IMR-90 (cell line): ENCODE results near the gene WNK1. TPM values are rescaled to one million over a fixed set of nuclear protein-coding genes. Genes with fewer than 3 reads are reported as not detected.

Experiments used
- ATAC-seq: fragments of 200-7000 bp; cut with Tn5 transposase; 2 replicates; pipeline ENCODE4 v1.9.1; 2020; ENCODE audit warnings: low read depth, mild to moderate bottlenecking, moderate library complexity
- BruUV-seq: library from RNA; stranded (reverse); fragments of 400-500 nt; replicated peaks from 2 replicates; lab custom pipeline; 2021; lab: Mats Ljungman, UMichigan
- CTCF ChIA-PET: fragments of 300-600 bp; formaldehyde crosslinking; extraction: SDS; loops from one replicate; lab custom pipeline; 2021; ENCODE audit warnings: antibody characterized with exemption; lab: Yijun Ruan, JAX
- POLR2A ChIA-PET: fragments of 300-600 bp; sonication (Branson Sonifier 250); formaldehyde crosslinking; loops from one replicate; lab custom pipeline; 2022; ENCODE audit warnings: antibody characterized with exemption; ENCODE audit not compliant: unreplicated experiment; lab: Charles Lee
- DNase-seq: peaks from one replicate; pipeline ENCODE4 v3.0.0; 2013
- H2AFZ ChIP-seq: replicated peaks from 2 replicates; pipeline ENCODE3; 2013; ENCODE audit warnings: low read length, mild to moderate bottlenecking; ENCODE audit not compliant: poor library complexity
- H2AK5ac ChIP-seq: 2 replicates; pipeline ENCODE4 v1.6.1; 2013; ENCODE audit warnings: low read depth, low read length, inconsistent platforms
- H2AK9ac ChIP-seq: replicated peaks from 2 replicates; pipeline ENCODE3; 2013; ENCODE audit warnings: mild to moderate bottlenecking, low read depth, low read length, moderate library complexity; ENCODE audit not compliant: poor library complexity
- H2BK120ac ChIP-seq: 2 replicates; pipeline ENCODE4 v1.6.1; 2013; ENCODE audit warnings: low read depth, low read length, inconsistent platforms
- H2BK15ac ChIP-seq: 3 replicates; pipeline ENCODE4 v1.6.1; 2013; ENCODE audit warnings: low read depth, low read length, inconsistent platforms
- H2BK20ac ChIP-seq: 2 replicates; pipeline ENCODE4 v1.6.1; 2013; ENCODE audit warnings: low read depth, mild to moderate bottlenecking, inconsistent platforms, low read length, moderate library complexity
- H2BK5ac ChIP-seq: 2 replicates; pipeline ENCODE4 v1.6.1; 2013; ENCODE audit warnings: mild to moderate bottlenecking, low read depth, low read length, inconsistent platforms; ENCODE audit not compliant: poor library complexity, severe bottlenecking
- H3K14ac ChIP-seq: replicated peaks from 2 replicates; pipeline ENCODE4 v1.6.1; 2013; ENCODE audit warnings: low read depth, low read length, inconsistent platforms
- H3K18ac ChIP-seq: 2 replicates; pipeline ENCODE4 v1.6.1; 2013; ENCODE audit warnings: low read depth, low read length, control low read depth
- H3K23ac ChIP-seq: 2 replicates; pipeline ENCODE4 v1.6.1; 2013; ENCODE audit warnings: low read depth, low read length, inconsistent platforms
- H3K27ac ChIP-seq: 2 replicates; pipeline ENCODE4 v1.5.1; 2013; ENCODE audit warnings: mild to moderate bottlenecking, control low read depth, low read length; ENCODE audit not compliant: insufficient read depth
- H3K27me3 ChIP-seq: 2 replicates; pipeline ENCODE4 v1.6.1; 2013; ENCODE audit warnings: low read length; ENCODE audit not compliant: control insufficient read depth, insufficient read depth
- H3K36me3 ChIP-seq: 2 replicates; pipeline ENCODE4 v1.6.1; 2013; ENCODE audit warnings: low read length, mixed read lengths; ENCODE audit not compliant: control insufficient read depth, insufficient read depth
- H3K4ac ChIP-seq: 2 replicates; pipeline ENCODE4 v1.6.1; 2013; ENCODE audit warnings: low read depth, low read length, inconsistent platforms
- H3K4me1 ChIP-seq: 2 replicates; pipeline ENCODE4 v1.6.1; 2013; ENCODE audit warnings: low read length, mixed read lengths; ENCODE audit not compliant: control insufficient read depth, insufficient read depth
- H3K4me2 ChIP-seq: 2 replicates; pipeline ENCODE4 v1.6.1; 2013; ENCODE audit warnings: low read depth, mild to moderate bottlenecking, control low read depth, low read length, moderate library complexity
- H3K4me3 ChIP-seq: 2 replicates; pipeline ENCODE4 v1.5.1; 2013; ENCODE audit warnings: low read depth, mild to moderate bottlenecking, control low read depth, low read length, moderate library complexity; ENCODE audit not compliant: insufficient read depth
- H3K56ac ChIP-seq: 2 replicates; pipeline ENCODE4 v1.6.1; 2013; ENCODE audit warnings: low read length, inconsistent platforms; ENCODE audit not compliant: insufficient read depth; ENCODE audit errors: extremely low read depth
- H3K79me1 ChIP-seq, 2 experiments: 2 replicates each; pipeline ENCODE4 v1.6.1; 2013; ENCODE audit warnings: low read length in 2 of 2, inconsistent platforms in 1 of 2, low read depth in 1 of 2
- H3K9ac ChIP-seq: 2 replicates; pipeline ENCODE4 v1.6.1; 2013; ENCODE audit warnings: low read depth, low read length, control low read depth
- H3K9me1 ChIP-seq: 2 replicates; pipeline ENCODE4 v1.6.1; 2013; ENCODE audit warnings: low read length, inconsistent platforms; ENCODE audit not compliant: insufficient read depth
- H3K9me3 ChIP-seq: 2 replicates; pipeline ENCODE4 v1.6.1; 2013; ENCODE audit warnings: low read length; ENCODE audit not compliant: control insufficient read depth, insufficient read depth
- H4K20me1 ChIP-seq: 2 replicates; pipeline ENCODE4 v1.6.1; 2013; ENCODE audit warnings: low read length, inconsistent platforms; ENCODE audit not compliant: insufficient read depth
- H4K5ac ChIP-seq: 2 replicates; pipeline ENCODE4 v1.6.1; 2013; ENCODE audit warnings: mild to moderate bottlenecking, low read depth, low read length, control low read depth
- H4K8ac ChIP-seq, 2 experiments: 2 replicates each; pipeline ENCODE4 v1.6.1; 2013; ENCODE audit warnings: low read depth in 2 of 2, low read length in 2 of 2, control low read depth in 1 of 2, inconsistent platforms in 1 of 2
- H4K91ac ChIP-seq: 2 replicates; pipeline ENCODE4 v1.6.1; 2013; ENCODE audit warnings: low read depth, low read length, inconsistent platforms; ENCODE audit not compliant: insufficient read depth
- BHLHE40 ChIP-seq: fragments of 150-350 bp; IDR thresholded peaks from 2 replicates; pipeline ENCODE4 v1.6.1; 2016; ENCODE audit warnings: mild to moderate bottlenecking, low read depth, low read length
- CEBPB ChIP-seq: IDR thresholded peaks from 2 replicates; pipeline ENCODE4 v1.6.1; 2012; ENCODE audit warnings: low read depth, low read length, improper control_type of control experiment
- CHD1 ChIP-seq: IDR thresholded peaks from 2 replicates; pipeline ENCODE4 v1.6.1; 2012; ENCODE audit warnings: low read depth, low read length, improper control_type of control experiment
- MAFK ChIP-seq: IDR thresholded peaks from 2 replicates; pipeline ENCODE4 v1.6.1; 2012; ENCODE audit warnings: low read depth, low read length, improper control_type of control experiment
- MAZ ChIP-seq: IDR thresholded peaks from 2 replicates; pipeline ENCODE4 v1.6.1; 2012; ENCODE audit warnings: low read depth, mild to moderate bottlenecking, low read length, improper control_type of control experiment, moderate library complexity, borderline replicate concordance
- NFE2L2 ChIP-seq: fragments of 150-350 bp; IDR thresholded peaks from 2 replicates; pipeline ENCODE4 v1.6.1; 2016; ENCODE audit warnings: low read depth, mild to moderate bottlenecking, low read length
- RAD21 ChIP-seq: IDR thresholded peaks from 2 replicates; pipeline ENCODE4 v1.6.1; 2012; ENCODE audit warnings: low read length, improper control_type of control experiment
- RCOR1 ChIP-seq: IDR thresholded peaks from 2 replicates; pipeline ENCODE4 v1.6.1; 2012; ENCODE audit warnings: mild to moderate bottlenecking, low read length, improper control_type of control experiment; ENCODE audit not compliant: insufficient replicate concordance
- RFX5 ChIP-seq: IDR thresholded peaks from 2 replicates; pipeline ENCODE4 v1.8.0; 2012; ENCODE audit warnings: low read depth, mild to moderate bottlenecking, low read length, moderate library complexity
- WGBS, 2 experiments: methylation state at CpG; one replicate each; pipeline versions ENCODE4 v1.1.5 to v1.1.7; 2013; ENCODE audit warnings: missing lambda C conversion rate in 2 of 2; ENCODE audit not compliant: insufficient read length in 1 of 2; ENCODE audit errors: extremely low coverage in 2 of 2; 5-methylcytosine and 5-hydroxymethylcytosine counted together
- dilution Hi-C: fragments of 300-500 bp; cut with HindIII; formaldehyde crosslinking; loops from one replicate; pipeline ENCODE4 v1.14.3; 2018; ENCODE audit warnings: low sequenced_read_pairs; ENCODE audit not compliant: unreplicated experiment
- in situ Hi-C: fragments of 300-500 bp; cut with MboI; formaldehyde crosslinking; loops from 3 replicates; pipeline ENCODE4 v1.14.3; 2019; ENCODE audit warnings: low sequenced_read_pairs, inconsistent platforms, mixed read lengths
- intact Hi-C: fragments of 100-400 bp; cut with micrococcal nuclease; formaldehyde crosslinking; loops from 2 replicates; pipeline ENCODE4 v1.10.0; 2022
- polyA plus RNA-seq, 3 experiments: library from polyadenylated mRNA; depleted of rRNA; stranded (reverse); fragments of >200 nt; gene quantifications; 2 replicates each; pipeline ENCODE4 v1.2.3, GENCODE V29; 2012; ENCODE audit warnings: low replicate concordance in 1 of 3
- total RNA-seq: library from RNA; depleted of rRNA; stranded (reverse); fragments of >200 nt; gene quantifications from 2 replicates; pipeline ENCODE4 v1.2.3, GENCODE V29; 2012
- TF ChIP-seq, protein P1 (sequence below): conservative IDR thresholded peaks from 2 replicates; pipeline ENCODE4 v1.5.1; 2012; ENCODE audit warnings: mild to moderate bottlenecking, low read depth, low read length, improper control_type of control experiment

WNK1 gene
- total and polyA plus RNA-seq, 2 of the 4 experiments (the other 2 are of a cell fraction), result 36.9 to 42.8 TPM

DNA sequence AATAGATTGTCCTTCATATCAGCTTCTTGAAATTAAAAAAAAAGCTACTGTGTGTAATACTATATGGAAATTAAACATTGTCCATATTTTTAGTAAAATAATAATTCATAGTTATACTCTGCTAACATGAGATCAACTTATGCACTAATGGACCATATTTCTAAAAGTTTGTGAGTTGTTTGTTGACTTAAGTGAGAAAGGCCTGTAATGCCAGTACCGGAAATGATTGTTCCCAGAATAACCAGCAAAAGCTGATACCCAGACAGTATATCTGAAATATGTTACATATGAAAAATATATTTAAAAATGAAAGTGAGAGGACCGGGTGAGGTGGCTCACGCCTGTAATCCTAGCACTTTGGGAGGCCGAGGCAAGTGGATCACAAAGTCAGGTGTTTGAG, 35.9 kb downstream of the WNK1 start:
- Histone ChIP-seq H3K18ac (no peak overlapping the region), H2BK20ac (no peak overlapping the region), H3K27ac (no peak overlapping the region), H4K5ac (no peak overlapping the region), H4K8ac (no peak overlapping the region), H2BK120ac (no peak overlapping the region), H3K14ac (no peak overlapping the region), H3K9me1 (0 out of 2 replicates have a peak, but pooled peaks cover 5% of the 10 kb centered on the region), H3K4ac (no peak overlapping the region), H3K9ac (no peak overlapping the region), H3K36me3 (no peaks in the 10 kb centered on the region), H3K9me3 (no peaks in the 10 kb centered on the region), H2AK5ac (no peak overlapping the region), H3K4me3 (no peak overlapping the region), H2AFZ (no peak overlapping the region), H3K23ac (no peak overlapping the region), H3K56ac (no peak overlapping the region), H2BK15ac (no peak overlapping the region), H3K4me2 (no peak overlapping the region), H3K27me3 (no peaks in the 10 kb centered on the region), H4K20me1 (peaks cover 46% of the 10 kb centered on the region), H2AK9ac (no peak overlapping the region), H3K79me1 (peaks cover 27 to 68% of the 10 kb centered on the region in 2 experiments), H4K91ac (no peak overlapping the region), H2BK5ac (no peak overlapping the region), H3K4me1 (peaks cover 2% of the 10 kb centered on the region)
- dilution Hi-C loops (no loop called here), in situ Hi-C loops (no loop called here), intact Hi-C loops (no loop called here)
- POLR2A ChIA-PET, result no interaction called here
- ATAC-seq (no peak), DNase-seq (no peak)
- CTCF ChIA-PET, result no interaction called here
- no TSS peak for BruUV-seq
- WGBS, 2 experiments, result no CpG with 5 or more reads among the region's 4 CpGs
- TF ChIP-seq NFE2L2 (no peak), RAD21 (no peak), MAZ (no peak), CHD1 (no peak), CEBPB (no peak; the same call in 1 of the 2 replicates), RCOR1 (no peak), BHLHE40 (no peak), RFX5 (no peak), MAFK (no peak)
- TF ChIP-seq, protein P1, sequence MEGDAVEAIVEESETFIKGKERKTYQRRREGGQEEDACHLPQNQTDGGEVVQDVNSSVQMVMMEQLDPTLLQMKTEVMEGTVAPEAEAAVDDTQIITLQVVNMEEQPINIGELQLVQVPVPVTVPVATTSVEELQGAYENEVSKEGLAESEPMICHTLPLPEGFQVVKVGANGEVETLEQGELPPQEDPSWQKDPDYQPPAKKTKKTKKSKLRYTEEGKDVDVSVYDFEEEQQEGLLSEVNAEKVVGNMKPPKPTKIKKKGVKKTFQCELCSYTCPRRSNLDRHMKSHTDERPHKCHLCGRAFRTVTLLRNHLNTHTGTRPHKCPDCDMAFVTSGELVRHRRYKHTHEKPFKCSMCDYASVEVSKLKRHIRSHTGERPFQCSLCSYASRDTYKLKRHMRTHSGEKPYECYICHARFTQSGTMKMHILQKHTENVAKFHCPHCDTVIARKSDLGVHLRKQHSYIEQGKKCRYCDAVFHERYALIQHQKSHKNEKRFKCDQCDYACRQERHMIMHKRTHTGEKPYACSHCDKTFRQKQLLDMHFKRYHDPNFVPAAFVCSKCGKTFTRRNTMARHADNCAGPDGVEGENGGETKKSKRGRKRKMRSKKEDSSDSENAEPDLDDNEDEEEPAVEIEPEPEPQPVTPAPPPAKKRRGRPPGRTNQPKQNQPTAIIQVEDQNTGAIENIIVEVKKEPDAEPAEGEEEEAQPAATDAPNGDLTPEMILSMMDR, result no peak
